ENCODE results near the gene SORL1.

DNA sequence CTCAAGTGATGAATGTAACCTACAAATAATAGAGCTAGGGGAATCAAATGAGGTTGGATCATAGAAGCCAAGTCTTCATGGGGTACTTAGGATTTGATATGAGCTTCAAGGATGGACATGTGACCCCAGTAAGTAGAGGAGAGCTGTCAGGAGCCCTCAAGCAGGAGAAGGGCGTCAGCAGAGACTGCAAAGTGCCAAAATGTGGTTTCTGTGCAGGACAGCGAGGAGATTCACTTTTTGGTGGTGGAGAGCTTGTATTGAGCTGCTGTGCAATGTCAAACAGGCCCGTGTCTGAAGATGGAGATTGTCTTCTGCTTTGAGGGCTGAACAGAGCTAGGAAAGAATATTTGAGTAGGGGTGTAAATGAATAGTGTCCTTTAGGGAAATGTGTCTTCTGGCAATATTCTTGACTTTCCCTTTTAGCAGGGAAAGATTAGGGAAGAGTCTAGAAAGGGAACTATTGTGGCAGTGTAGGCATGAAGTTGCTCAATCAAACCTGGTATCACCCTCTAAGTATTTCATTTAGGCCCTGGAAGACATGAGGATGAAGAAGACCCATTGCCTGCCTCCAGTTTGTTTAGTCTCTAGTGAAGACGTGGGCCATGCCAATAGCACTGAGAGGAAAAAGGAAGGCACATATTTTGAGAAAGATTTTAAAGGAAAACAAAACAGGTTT, 31.8 kb downstream of the SORL1 start:
- no peak for TF ChIP-seq POLR2A (IDR thresholded peaks at IDR 0.05; ENCODE audit: control extremely low read depth in 1 of 2, low read depth in 2 of 2, low read length in 2 of 2)
- no peak for TF ChIP-seq JUN (IDR thresholded peaks at IDR 0.05; ENCODE audit: low read depth, low read length)
- no peak for TF ChIP-seq RFX5 (IDR thresholded peaks at IDR 0.05; ENCODE audit: borderline replicate concordance, low read depth, low read length)
- TF ChIP-seq, protein P1, sequence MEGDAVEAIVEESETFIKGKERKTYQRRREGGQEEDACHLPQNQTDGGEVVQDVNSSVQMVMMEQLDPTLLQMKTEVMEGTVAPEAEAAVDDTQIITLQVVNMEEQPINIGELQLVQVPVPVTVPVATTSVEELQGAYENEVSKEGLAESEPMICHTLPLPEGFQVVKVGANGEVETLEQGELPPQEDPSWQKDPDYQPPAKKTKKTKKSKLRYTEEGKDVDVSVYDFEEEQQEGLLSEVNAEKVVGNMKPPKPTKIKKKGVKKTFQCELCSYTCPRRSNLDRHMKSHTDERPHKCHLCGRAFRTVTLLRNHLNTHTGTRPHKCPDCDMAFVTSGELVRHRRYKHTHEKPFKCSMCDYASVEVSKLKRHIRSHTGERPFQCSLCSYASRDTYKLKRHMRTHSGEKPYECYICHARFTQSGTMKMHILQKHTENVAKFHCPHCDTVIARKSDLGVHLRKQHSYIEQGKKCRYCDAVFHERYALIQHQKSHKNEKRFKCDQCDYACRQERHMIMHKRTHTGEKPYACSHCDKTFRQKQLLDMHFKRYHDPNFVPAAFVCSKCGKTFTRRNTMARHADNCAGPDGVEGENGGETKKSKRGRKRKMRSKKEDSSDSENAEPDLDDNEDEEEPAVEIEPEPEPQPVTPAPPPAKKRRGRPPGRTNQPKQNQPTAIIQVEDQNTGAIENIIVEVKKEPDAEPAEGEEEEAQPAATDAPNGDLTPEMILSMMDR (IDR thresholded peaks at IDR 0.05; ENCODE audit: control extremely low read depth in 1 of 3, insufficient read depth in 1 of 3, low read depth in 1 of 3, low read length in 3 of 3) = no peak
- TF ChIP-seq JUND (IDR thresholded peaks at IDR 0.05; ENCODE audit: low read length) = no peak
- no peak for TF ChIP-seq RAD21 (IDR thresholded peaks at IDR 0.05 in 1 of 2, conservative IDR thresholded peaks at IDR 0.05 in 1 of 2; ENCODE audit: low read depth in 2 of 2, low read length in 2 of 2)
- TF ChIP-seq ZNF274 (IDR thresholded peaks at IDR 0.05; ENCODE audit: borderline replicate concordance, extremely low read depth, low read length) = no peak
- TF ChIP-seq HDAC6 (IDR thresholded peaks at IDR 0.05; ENCODE audit: low read depth, low read length) = no peak
- TF ChIP-seq, protein P2, sequence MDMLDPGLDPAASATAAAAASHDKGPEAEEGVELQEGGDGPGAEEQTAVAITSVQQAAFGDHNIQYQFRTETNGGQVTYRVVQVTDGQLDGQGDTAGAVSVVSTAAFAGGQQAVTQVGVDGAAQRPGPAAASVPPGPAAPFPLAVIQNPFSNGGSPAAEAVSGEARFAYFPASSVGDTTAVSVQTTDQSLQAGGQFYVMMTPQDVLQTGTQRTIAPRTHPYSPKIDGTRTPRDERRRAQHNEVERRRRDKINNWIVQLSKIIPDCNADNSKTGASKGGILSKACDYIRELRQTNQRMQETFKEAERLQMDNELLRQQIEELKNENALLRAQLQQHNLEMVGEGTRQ (IDR thresholded peaks at IDR 0.05; ENCODE audit: low read length) = no peak
- TF ChIP-seq EP300 (IDR thresholded peaks at IDR 0.05; ENCODE audit: borderline replicate concordance in 1 of 2, low read depth in 2 of 2, low read length in 2 of 2) = no peak
- TF ChIP-seq TBP (IDR thresholded peaks at IDR 0.05; ENCODE audit: low read depth, low read length) = no peak
- no peak for TF ChIP-seq SIX5 (IDR thresholded peaks at IDR 0.05; ENCODE audit: low read depth, low read length)
- no peak for TF ChIP-seq RNF2 (IDR thresholded peaks at IDR 0.05; ENCODE audit: borderline replicate concordance, low read depth, low read length, missing control alignments, poor library complexity, severe bottlenecking)
- no peak for TF ChIP-seq TAF7 (optimal IDR thresholded peaks at IDR 0.05; ENCODE audit: borderline replicate concordance, low read depth, low read length)

All from H1 (cell line).